Memory B cell (primary cell): ENCODE results near the gene OR5L1.

Source experiments
- ATAC-seq: fragments of 150-1000 bp; cut with Tn5 transposase; 2 replicates; pipeline ENCODE4 v1.10.0; 2021; ENCODE audit warnings: low read depth, mild to moderate bottlenecking, moderate library complexity
- DNase-seq, 2 donors: peaks; one replicate each; pipeline ENCODE4 v3.0.0; 2022; ENCODE audit warnings: low spot score in 2 of 2
- H3K27ac Mint-ChIP-seq: one replicate; pipeline ENCODE4 v1.8.0; 2022; ENCODE audit warnings: mild to moderate bottlenecking, moderate library complexity, mixed read lengths
- H3K27me3 Mint-ChIP-seq: one replicate; pipeline ENCODE4 v1.8.0; 2022; ENCODE audit warnings: mixed read lengths
- H3K36me3 Mint-ChIP-seq: one replicate; pipeline ENCODE4 v1.8.0; 2022; ENCODE audit warnings: mild to moderate bottlenecking, mixed read lengths
- H3K4me1 Mint-ChIP-seq: one replicate; pipeline ENCODE4 v1.8.0; 2022; ENCODE audit warnings: mixed read lengths
- H3K4me3 Mint-ChIP-seq: one replicate; pipeline ENCODE4 v1.8.0; 2022; ENCODE audit warnings: mild to moderate bottlenecking, moderate library complexity, mixed read lengths
- H3K9me3 Mint-ChIP-seq: one replicate; pipeline ENCODE4 v1.8.0; 2022; ENCODE audit warnings: mixed read lengths

Gene OR5L1

GRCh38 chr11:55811067-55811466 lies at the start of gene OR5L1:
OR5L1 (plus strand) TSS chr11:55811367; CDS start chr11:55811467, 100 bp downstream.
- Mint-ChIP-seq H3K4me1 (no peaks in the 10 kb centered on the region), H3K4me3 (no peak within 1 kb of the TSS), H3K36me3 (no peaks in the 10 kb centered on the region), H3K27ac (no peak within 1 kb of the TSS), H3K9me3 (peaks cover 8% of the 10 kb centered on the region), H3K27me3 (no peaks in the 10 kb centered on the region)
- DNase-seq (no peak), ATAC-seq (no peak)

DNA sequence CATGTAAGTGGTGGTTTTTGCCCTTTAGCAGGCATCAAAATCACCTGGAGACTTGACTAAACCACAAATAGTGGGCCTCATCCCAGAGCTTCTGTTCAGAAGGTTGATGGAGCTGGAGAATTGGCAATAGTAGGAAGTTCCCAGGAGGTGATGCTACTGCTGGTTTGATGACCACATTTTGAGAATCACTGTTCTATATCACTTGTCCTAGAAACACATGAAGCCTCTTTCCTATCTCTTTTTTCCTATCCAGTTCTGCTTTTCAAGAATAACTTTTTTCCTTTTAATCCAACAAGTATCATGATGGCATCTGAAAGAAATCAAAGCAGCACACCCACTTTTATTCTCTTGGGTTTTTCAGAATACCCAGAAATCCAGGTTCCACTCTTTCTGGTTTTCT lies 38.0 kb upstream of the OR5L1 start, which contains the start of gene OR5D13:
OR5D13 (plus strand) TSS at position 301 of the 400 bp plus-strand sequence; CDS start at position 301, 0 bp downstream.
- no peaks in the 10 kb centered on the region for H3K36me3 Mint-ChIP-seq
- no peaks in the 10 kb centered on the region for H3K4me1 Mint-ChIP-seq
- H3K4me3 Mint-ChIP-seq, result no peak within 1 kb of the TSS
- H3K27me3 Mint-ChIP-seq, result no peaks in the 10 kb centered on the region
- H3K9me3 Mint-ChIP-seq, result peaks cover 2% of the 10 kb centered on the region
- DNase-seq (no peak), ATAC-seq (no peak)
- H3K27ac Mint-ChIP-seq, result no peak within 1 kb of the TSS

- Mint-ChIP-seq H3K4me3 (no peak overlapping the region), H3K27ac (no peak overlapping the region), H3K36me3 (no peaks in the 10 kb centered on the region), H3K9me3 (peaks cover 8% of the 10 kb centered on the region), H3K4me1 (no peaks in the 10 kb centered on the region), H3K27me3 (no peaks in the 10 kb centered on the region)
- no peak for DNase-seq
- ATAC-seq, result no peak
These were observed 19.6 kb upstream of the OR5L1 start for GRCh38 chr11:55791606-55792005.

DNA sequence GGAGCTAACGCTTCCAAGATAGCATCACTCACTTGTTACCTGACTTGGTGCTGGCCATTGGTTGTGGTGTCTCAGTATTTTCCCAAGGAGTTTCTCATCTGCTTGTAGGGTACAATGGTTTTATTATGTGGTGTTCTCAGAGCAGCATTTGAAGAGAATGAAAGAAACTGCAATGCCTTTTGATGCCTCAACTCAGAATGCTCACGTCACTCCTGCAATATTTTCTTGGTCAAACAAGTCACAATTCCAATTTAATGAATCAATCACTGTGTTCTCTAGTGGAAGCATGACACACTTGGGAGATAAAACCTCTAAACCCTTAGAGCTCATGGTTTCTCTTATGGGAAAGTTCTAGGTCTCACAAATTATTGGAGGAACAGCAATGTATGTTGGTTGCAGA lies 17.8 kb upstream of the OR5L1 start:
- Mint-ChIP-seq H3K9me3 (peaks cover 5% of the 10 kb centered on the region), H3K4me1 (no peaks in the 10 kb centered on the region), H3K36me3 (no peaks in the 10 kb centered on the region), H3K4me3 (no peak overlapping the region), H3K27me3 (no peaks in the 10 kb centered on the region), H3K27ac (no peak overlapping the region)
- DNase-seq, result no peak
- no peak for ATAC-seq

- no peaks in the 10 kb centered on the region for H3K4me1 Mint-ChIP-seq
- no peak within 1 kb of the TSS for H3K4me3 Mint-ChIP-seq
These were observed 15.9 kb upstream of the OR5L1 start, which contains the start of gene OR5D14 for GRCh38 chr11:55795256-55795655. OR5D14 (plus strand) TSS chr11:55795556; CDS start chr11:55795556, 0 bp downstream.

DNA sequence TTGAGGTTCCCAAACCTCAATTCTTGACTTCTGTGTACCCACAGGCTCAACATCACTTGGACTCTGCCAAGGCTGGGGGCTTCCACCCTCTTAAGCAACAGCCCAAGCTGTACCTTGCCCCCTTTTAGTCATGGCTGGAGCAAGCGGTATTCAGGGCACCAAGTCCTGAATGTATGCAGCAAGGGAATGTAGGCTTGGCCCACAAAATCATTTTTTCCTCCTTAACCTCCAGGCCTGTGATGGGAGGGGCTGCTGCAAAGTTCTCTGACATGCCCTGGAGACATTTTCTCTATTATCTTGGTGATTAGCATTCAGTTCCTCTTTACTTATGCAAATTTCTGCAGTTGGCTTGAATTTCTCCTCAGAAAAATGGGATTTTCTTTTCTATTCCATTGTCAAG lies 4.9 kb upstream of the OR5L1 start:
- Mint-ChIP-seq H3K4me3 (no peak overlapping the region), H3K36me3 (no peaks in the 10 kb centered on the region), H3K27ac (no peak overlapping the region), H3K27me3 (no peaks in the 10 kb centered on the region), H3K4me1 (no peaks in the 10 kb centered on the region), H3K9me3 (peaks cover 9% of the 10 kb centered on the region)
- ATAC-seq, result no peak
- DNase-seq, result no peak

More at GRCh38 chr11:55795256-55795655, 15.9 kb upstream of the OR5L1 start, which contains the start of gene OR5D14:
- ATAC-seq (no peak), DNase-seq (no peak)
- H3K36me3 Mint-ChIP-seq, result no peaks in the 10 kb centered on the region
- no peaks in the 10 kb centered on the region for H3K27me3 Mint-ChIP-seq
- peaks cover 7% of the 10 kb centered on the region for H3K9me3 Mint-ChIP-seq
- no peak within 1 kb of the TSS for H3K27ac Mint-ChIP-seq

- DNase-seq (no peak), ATAC-seq (no peak)
- peaks cover 10% of the 10 kb centered on the region for H3K9me3 Mint-ChIP-seq
- H3K27me3 Mint-ChIP-seq, result no peaks in the 10 kb centered on the region
- H3K27ac Mint-ChIP-seq, result no peak within 1 kb of the TSS
- H3K4me1 Mint-ChIP-seq, result no peaks in the 10 kb centered on the region
- peaks cover 2% of the 10 kb centered on the region for H3K36me3 Mint-ChIP-seq
- H3K4me3 Mint-ChIP-seq, result no peak within 1 kb of the TSS
These were observed 8.2 kb downstream of the OR5L1 start, which contains the start of gene OR5D18 for GRCh38 chr11:55819330-55819729. OR5D18 (plus strand) TSS chr11:55819630; CDS start chr11:55819630, 0 bp downstream.

DNA sequence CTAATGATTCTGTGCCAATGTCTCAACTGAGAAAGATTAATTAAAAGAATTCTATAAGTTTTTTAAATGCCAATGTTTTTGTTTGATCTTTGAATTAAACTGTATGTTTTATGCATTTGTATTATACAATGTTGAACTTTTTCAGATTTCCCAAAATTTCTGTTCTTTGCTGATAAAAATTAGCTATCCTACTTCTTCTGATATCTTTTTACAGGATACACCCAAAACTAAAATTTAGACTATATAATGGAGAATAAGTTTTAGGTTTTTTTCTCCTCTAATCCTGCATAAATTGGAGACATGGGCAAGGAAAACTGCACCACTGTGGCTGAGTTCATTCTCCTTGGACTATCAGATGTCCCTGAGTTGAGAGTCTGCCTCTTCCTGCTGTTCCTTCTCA lies 15.8 kb downstream of the OR5L1 start, which contains the start of gene OR5L2:
OR5L2 (plus strand) TSS at position 301 of the 400 bp plus-strand sequence; CDS start at position 301, 0 bp downstream.
- DNase-seq (no peak), ATAC-seq (no peak)
- no peak within 1 kb of the TSS for H3K27ac Mint-ChIP-seq
- H3K27me3 Mint-ChIP-seq, result no peaks in the 10 kb centered on the region
- no peaks in the 10 kb centered on the region for H3K36me3 Mint-ChIP-seq
- H3K4me1 Mint-ChIP-seq, result no peaks in the 10 kb centered on the region
- H3K9me3 Mint-ChIP-seq, result peaks cover 9% of the 10 kb centered on the region
- H3K4me3 Mint-ChIP-seq, result no peak within 1 kb of the TSS

GRCh38 chr11:55838452-55838851 lies 27.3 kb downstream of the OR5L1 start, which contains the start of gene OR5D16:
OR5D16 (plus strand) TSS chr11:55838752; CDS start chr11:55838752, 0 bp downstream.
- Mint-ChIP-seq H3K4me3 (no peak within 1 kb of the TSS), H3K27ac (no peak within 1 kb of the TSS), H3K4me1 (no peaks in the 10 kb centered on the region), H3K27me3 (no peaks in the 10 kb centered on the region), H3K9me3 (peaks cover 7% of the 10 kb centered on the region), H3K36me3 (no peaks in the 10 kb centered on the region)
- DNase-seq (no peak), ATAC-seq (no peak)

DNA sequence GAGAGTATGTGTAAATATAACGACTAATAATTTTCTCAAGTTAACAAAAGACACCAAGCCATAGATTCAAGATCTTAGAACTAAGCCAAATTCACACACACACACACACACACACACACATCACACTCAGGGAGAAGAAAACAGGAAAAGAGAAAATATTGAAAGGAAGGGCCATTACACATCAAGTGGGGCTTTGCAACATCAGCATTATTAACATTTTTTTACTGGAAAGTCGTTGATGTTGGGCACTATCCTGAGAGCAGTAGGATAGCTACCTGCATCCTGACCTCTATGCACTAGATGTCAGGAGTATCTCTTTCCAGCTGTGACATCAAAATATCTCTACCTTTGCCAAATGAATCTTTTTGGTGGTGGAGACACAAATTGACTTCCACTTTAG lies 36.3 kb downstream of the OR5L1 start:
- Mint-ChIP-seq H3K4me3 (no peak overlapping the region), H3K36me3 (no peaks in the 10 kb centered on the region), H3K9me3 (peaks cover 2% of the 10 kb centered on the region), H3K27me3 (no peaks in the 10 kb centered on the region), H3K4me1 (no peaks in the 10 kb centered on the region), H3K27ac (no peak overlapping the region)
- ATAC-seq, result no peak
- no peak for DNase-seq

DNA sequence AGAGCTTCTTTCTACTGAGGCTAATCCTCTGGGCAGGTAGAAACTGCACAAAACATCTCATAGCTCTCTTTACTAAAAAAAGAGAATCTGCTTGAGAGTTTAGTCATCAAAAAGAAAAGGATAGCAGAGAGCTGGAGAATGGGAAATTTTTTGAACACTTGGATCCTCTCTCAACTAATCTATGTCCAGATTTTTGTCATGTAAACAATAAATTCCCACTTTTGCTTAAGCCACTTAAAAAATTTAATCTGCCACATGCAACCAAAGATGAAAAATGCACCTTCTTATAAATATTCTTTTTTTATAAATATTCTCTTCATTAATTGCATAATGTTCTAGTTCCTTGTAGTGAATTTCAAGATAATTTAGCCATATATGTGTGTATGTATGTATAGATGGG lies 37.9 kb downstream of the OR5L1 start:
- no peak for ATAC-seq
- no peaks in the 10 kb centered on the region for H3K36me3 Mint-ChIP-seq
- no peak overlapping the region for H3K4me3 Mint-ChIP-seq
- H3K27ac Mint-ChIP-seq, result no peak overlapping the region
- H3K27me3 Mint-ChIP-seq, result no peaks in the 10 kb centered on the region
- H3K9me3 Mint-ChIP-seq, result peaks cover 5% of the 10 kb centered on the region
- DNase-seq, result no peak
- no peaks in the 10 kb centered on the region for H3K4me1 Mint-ChIP-seq

DNA sequence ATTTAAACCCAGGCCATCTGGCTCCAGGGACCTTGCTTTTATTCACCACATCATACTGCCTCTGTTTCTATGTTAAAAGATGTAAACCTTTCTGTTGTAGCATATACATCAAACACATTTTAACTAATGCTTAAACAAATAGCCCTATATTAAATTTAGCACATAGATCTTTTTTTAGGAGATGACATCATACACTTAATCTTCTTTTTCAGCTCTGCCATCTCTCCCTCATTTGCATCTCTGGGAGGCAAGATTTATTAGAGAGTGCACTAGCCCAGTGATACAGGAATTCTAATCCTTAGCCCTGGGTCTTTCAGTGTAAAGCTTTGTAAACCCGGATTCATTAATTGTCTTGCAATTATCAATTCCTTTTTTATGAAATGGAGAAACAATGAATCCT lies 41.0 kb downstream of the OR5L1 start:
- H3K4me1 Mint-ChIP-seq, result no peaks in the 10 kb centered on the region
- no peaks in the 10 kb centered on the region for H3K36me3 Mint-ChIP-seq
- ATAC-seq (no peak), DNase-seq (no peak)
- no peak overlapping the region for H3K4me3 Mint-ChIP-seq
- H3K27ac Mint-ChIP-seq, result no peak overlapping the region
- H3K27me3 Mint-ChIP-seq, result no peaks in the 10 kb centered on the region
- peaks cover 7% of the 10 kb centered on the region for H3K9me3 Mint-ChIP-seq

DNA sequence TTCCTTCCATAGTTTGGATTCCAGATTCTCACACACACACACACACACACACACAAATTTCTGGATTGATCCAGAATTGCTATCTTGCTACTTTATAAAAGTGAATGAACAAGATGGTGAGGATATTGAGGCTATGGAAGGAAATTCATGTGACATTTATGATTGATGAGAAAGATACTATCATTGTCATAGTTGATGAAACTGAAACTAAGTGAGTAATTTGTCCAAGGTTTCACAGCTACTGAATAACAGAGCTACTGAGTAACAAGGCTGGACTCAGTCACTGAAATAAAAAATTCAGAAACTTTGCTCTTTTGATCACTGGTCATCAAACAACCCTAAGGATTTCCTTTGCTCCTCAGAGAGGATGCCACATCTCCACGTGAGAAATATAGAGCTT lies 43.5 kb downstream of the OR5L1 start:
- Mint-ChIP-seq H3K36me3 (no peaks in the 10 kb centered on the region), H3K4me3 (no peak overlapping the region), H3K4me1 (no peaks in the 10 kb centered on the region), H3K27me3 (no peaks in the 10 kb centered on the region), H3K9me3 (peaks cover 7% of the 10 kb centered on the region), H3K27ac (no peak overlapping the region)
- ATAC-seq, result no peak
- DNase-seq, result no peak
